OCI-M2 (cell line): ENCODE results near the gene ARHGEF26.
A peak's percentile ranks its signal among the peaks of the same experiment; 100 is the strongest.

Source experiments
- DNase-seq: peaks from one replicate; lab custom pipeline; 2025; ENCODE audit not compliant: unreplicated experiment; lab: John Stamatoyannopoulos, UW

ARHGEF26 gene

GRCh38 chr3:154247806-154248415 is 126.7 kb downstream of the ARHGEF26 start:
- no peak for DNase-seq

GRCh38 chr3:154250291-154250690 is 129.1 kb downstream of the ARHGEF26 start:
- no peak for DNase-seq

GRCh38 chr3:154251610-154252009 is 130.4 kb downstream of the ARHGEF26 start:
- no peak for DNase-seq

- DNase-seq: peak; percentile 10
Measured at GRCh38 chr3:154252759-154253638, 131.8 kb downstream of the ARHGEF26 start.

GRCh38 chr3:154254527-154254926 is 133.3 kb downstream of the ARHGEF26 start:
- DNase-seq: no peak

- DNase-seq: no peak
Measured at GRCh38 chr3:154273381-154273780, 152.2 kb downstream of the ARHGEF26 start.

- no peak for DNase-seq
Measured at GRCh38 chr3:154274348-154274747, 153.2 kb downstream of the ARHGEF26 start.

- no peak for DNase-seq
Measured at GRCh38 chr3:154275292-154275691, 154.1 kb downstream of the ARHGEF26 start.

- no peak for DNase-seq
Measured at GRCh38 chr3:154275965-154276364, 154.8 kb downstream of the ARHGEF26 start.

- DNase-seq: no peak
Measured at GRCh38 chr3:154280161-154280560, 159.0 kb downstream of the ARHGEF26 start.

GRCh38 chr3:154285221-154285620 is 164.0 kb downstream of the ARHGEF26 start:
- DNase-seq: no peak

GRCh38 chr3:154290187-154290586 is 169.0 kb downstream of the ARHGEF26 start:
- no peak for DNase-seq

- no peak for DNase-seq
Measured at GRCh38 chr3:154294016-154294415, 172.8 kb downstream of the ARHGEF26 start.

- DNase-seq: no peak
Measured at GRCh38 chr3:154301561-154301960, 180.4 kb downstream of the ARHGEF26 start.

GRCh38 chr3:154304116-154304786 is 183.1 kb downstream of the ARHGEF26 start:
- no peak for DNase-seq

GRCh38 chr3:154304936-154305335 is 183.7 kb downstream of the ARHGEF26 start:
- no peak for DNase-seq

- DNase-seq: no peak
Measured at GRCh38 chr3:154307363-154307762, 186.2 kb downstream of the ARHGEF26 start.
